H1 (cell line): Measurements from ENCODE around the gene CAMP. TPM values are rescaled to one million over a fixed set of nuclear protein-coding genes. Genes with fewer than 3 reads are reported as not detected.

ENCODE experiments used
- CTCF ChIA-PET: fragments of 300-600 bp; sonication (Branson Sonifier 250); formaldehyde crosslinking; loops from one replicate; lab custom pipeline; 2021; ENCODE audit not compliant: partially characterized antibody; lab: Charles Lee
- POLR2A ChIA-PET: fragments of 300-600 bp; sonication (Branson Sonifier 250); formaldehyde crosslinking; loops from one replicate; lab custom pipeline; 2021; ENCODE audit warnings: inconsistent platforms; ENCODE audit not compliant: partially characterized antibody; lab: Charles Lee
- DNase-seq, 2 experiments: peaks; one replicate each; pipeline versions ENCODE4 v3.0.0 to v3.0.0-alpha.2; 2010 to 2022; ENCODE audit warnings: low spot score in 2 of 2, low read depth in 1 of 2, mixed read lengths in 1 of 2
- FAIRE-seq: peaks from 2 replicates; lab custom pipeline; 2011; peaks lifted over from hg19 to GRCh38; lab: Jason Lieb, UNC
- H2AFZ ChIP-seq: 2 replicates; pipeline ENCODE4 v1.8.1; 2012; ENCODE audit warnings: low read length, inconsistent platforms
- H2AK5ac ChIP-seq: 2 replicates; pipeline ENCODE4 v1.6.1; 2013; ENCODE audit warnings: low read depth, low read length
- H2BK120ac ChIP-seq: replicated peaks from 2 replicates; pipeline ENCODE3; 2013; ENCODE audit warnings: low read depth, low read length, inconsistent platforms
- H2BK12ac ChIP-seq: 2 replicates; pipeline ENCODE4 v1.6.1; 2013; ENCODE audit warnings: low read depth, low read length
- H2BK15ac ChIP-seq: 2 replicates; pipeline ENCODE4 v1.6.1; 2013; ENCODE audit warnings: low read length
- H2BK20ac ChIP-seq: 2 replicates; pipeline ENCODE4 v1.6.1; 2013; ENCODE audit warnings: low read length
- H2BK5ac ChIP-seq: 2 replicates; pipeline ENCODE4 v1.6.1; 2013; ENCODE audit warnings: low read depth, low read length
- H3K14ac ChIP-seq: 2 replicates; pipeline ENCODE4 v1.6.1; 2013; ENCODE audit warnings: inconsistent platforms; ENCODE audit not compliant: insufficient read length
- H3K18ac ChIP-seq: 2 replicates; pipeline ENCODE4 v1.6.1; 2013; ENCODE audit warnings: low read length; ENCODE audit errors: extremely low read depth
- H3K23ac ChIP-seq: 2 replicates; pipeline ENCODE4 v1.6.1; 2013; ENCODE audit warnings: inconsistent platforms; ENCODE audit not compliant: insufficient read length
- H3K23me2 ChIP-seq: 2 replicates; pipeline ENCODE4 v1.6.1; 2013; ENCODE audit warnings: low read depth, low read length
- H3K27ac ChIP-seq: 2 replicates; pipeline ENCODE4 v1.6.1; 2011; ENCODE audit warnings: low read depth, low read length, inconsistent platforms
- H3K27me3 ChIP-seq, 4 experiments: replicated peaks in 1 of 4; 1 replicate in 1 of 4; 2 replicates in 3 of 4; pipeline versions ENCODE4 v1.6.1 to v1.8.1; 2011 to 2013; ENCODE audit warnings: low read length in 3 of 4, mild to moderate bottlenecking in 3 of 4, inconsistent platforms in 2 of 4, mixed read lengths in 2 of 4, moderate library complexity in 1 of 4; ENCODE audit not compliant: control insufficient read depth in 3 of 4, insufficient read depth in 3 of 4; ENCODE audit errors: extremely low read depth in 1 of 4
- H3K36me3 ChIP-seq, 4 experiments: 2 replicates each; pipeline versions ENCODE4 v1.6.1 to v1.8.1; 2011 to 2013; ENCODE audit warnings: mild to moderate bottlenecking in 4 of 4, low read length in 3 of 4, moderate library complexity in 2 of 4, control low read depth in 1 of 4, inconsistent platforms in 1 of 4; ENCODE audit not compliant: insufficient read depth in 4 of 4, control insufficient read depth in 2 of 4
- H3K4ac ChIP-seq: replicated peaks from 2 replicates; pipeline ENCODE3; 2013; ENCODE audit warnings: low read length, low read depth, mixed read lengths, inconsistent platforms; ENCODE audit not compliant: insufficient read length
- H3K4me1 ChIP-seq, 4 experiments: replicated peaks in 1 of 4; 1 replicate in 1 of 4; 2 replicates in 3 of 4; pipeline versions ENCODE4 v1.6.1 to v1.8.1; 2011 to 2013; ENCODE audit warnings: low read length in 3 of 4, inconsistent platforms in 2 of 4, mixed read lengths in 1 of 4; ENCODE audit not compliant: insufficient read depth in 4 of 4, control insufficient read depth in 3 of 4
- H3K4me2 ChIP-seq, 2 experiments: 2 replicates each; pipeline versions ENCODE4 v1.6.1 to v1.8.1; 2011 to 2013; ENCODE audit warnings: low read depth in 2 of 2, low read length in 2 of 2, control low read depth in 1 of 2, inconsistent platforms in 1 of 2, mild to moderate bottlenecking in 1 of 2; ENCODE audit not compliant: insufficient read depth in 1 of 2
- H3K4me3 ChIP-seq, 4 experiments: fragments of 200-600, 300-600 bp in 1 of 4; sonication (generic), shearing (Covaris generic), sonication (Bioruptor Twin) in 1 of 4; 2 replicates each; pipeline versions ENCODE4 v1.5.1 to v1.8.1; 2011 to 2016; ENCODE audit warnings: low read length in 4 of 4, low read depth in 3 of 4, control low read depth in 2 of 4, inconsistent platforms in 2 of 4, mild to moderate bottlenecking in 2 of 4, mixed read lengths in 1 of 4, moderate library complexity in 1 of 4; ENCODE audit not compliant: insufficient read depth in 2 of 4; ENCODE audit errors: extremely low read depth in 1 of 4
- H3K56ac ChIP-seq: replicated peaks from 2 replicates; pipeline ENCODE3; 2013; ENCODE audit warnings: low read depth, mild to moderate bottlenecking, mixed read lengths, low read length, inconsistent platforms; ENCODE audit not compliant: insufficient read length
- H3K79me1 ChIP-seq: 2 replicates; pipeline ENCODE4 v1.6.1; 2013; ENCODE audit warnings: low read depth, low read length, control low read depth
- H3K79me2 ChIP-seq, 2 experiments: 2 replicates each; pipeline versions ENCODE4 v1.6.1 to v1.8.1; 2012 to 2013; ENCODE audit warnings: low read length in 2 of 2, mild to moderate bottlenecking in 2 of 2, inconsistent platforms in 1 of 2; ENCODE audit not compliant: insufficient read depth in 2 of 2, control insufficient read depth in 1 of 2
- H3K9ac ChIP-seq, 4 experiments: replicated peaks in 1 of 4; 1 replicate in 1 of 4; 2 replicates in 3 of 4; pipeline versions ENCODE4 v1.6.1 to v1.8.1; 2011 to 2013; ENCODE audit warnings: low read depth in 3 of 4, low read length in 3 of 4, control low read depth in 2 of 4, mild to moderate bottlenecking in 2 of 4, moderate library complexity in 2 of 4, inconsistent platforms in 1 of 4; ENCODE audit errors: extremely low read depth in 1 of 4
- H3K9me3 ChIP-seq, 2 experiments: 2 replicates each; pipeline versions ENCODE4 v1.6.1 to v1.8.1; 2012 to 2013; ENCODE audit warnings: mild to moderate bottlenecking in 2 of 2, moderate library complexity in 2 of 2, control low read depth in 1 of 2, inconsistent platforms in 1 of 2, low read depth in 1 of 2, low read length in 1 of 2, mixed read lengths in 1 of 2; ENCODE audit not compliant: insufficient read depth in 2 of 2
- H4K20me1 ChIP-seq, 2 experiments: replicated peaks in 1 of 2; 2 replicates each; pipeline versions ENCODE3 to v1.8.1; 2011 to 2013; ENCODE audit warnings: inconsistent platforms in 2 of 2, low read length in 2 of 2, mild to moderate bottlenecking in 1 of 2; ENCODE audit not compliant: insufficient read depth in 2 of 2, control insufficient read depth in 1 of 2
- H4K5ac ChIP-seq: 2 replicates; pipeline ENCODE4 v1.6.1; 2013; ENCODE audit warnings: low read length, low read depth, mixed read lengths, inconsistent platforms; ENCODE audit not compliant: insufficient read length
- H4K8ac ChIP-seq: 2 replicates; pipeline ENCODE4 v1.8.0; 2013; ENCODE audit warnings: mild to moderate bottlenecking, moderate library complexity, low read length, inconsistent platforms; ENCODE audit not compliant: insufficient read depth; ENCODE audit errors: extremely low read depth
- H4K91ac ChIP-seq: replicated peaks from 2 replicates; pipeline ENCODE3; 2013; ENCODE audit warnings: low read length, mixed read lengths, inconsistent platforms; ENCODE audit not compliant: insufficient read length
- RFX5 ChIP-seq: IDR thresholded peaks from 2 replicates; pipeline ENCODE4 v1.6.1; 2011; ENCODE audit warnings: low read depth, low read length, improper control_type of control experiment, borderline replicate concordance
- WGBS, 2 experiments: shearing (Covaris generic) in 1 of 2; methylation state at CpG; one replicate each; pipeline versions ENCODE4 v1.1.6 to v1.1.7; 2013 to 2015; ENCODE audit warnings: low lambda C conversion rate in 2 of 2, mixed read lengths in 2 of 2, inconsistent platforms in 1 of 2, low coverage in 1 of 2, missing lambda C conversion rate in 1 of 2; ENCODE audit not compliant: insufficient replicate concordance in 2 of 2, insufficient coverage in 1 of 2, insufficient read length in 1 of 2; ENCODE audit errors: extremely low coverage in 1 of 2, missing lambda C conversion rate in 1 of 2; 5-methylcytosine and 5-hydroxymethylcytosine counted together
- polyA plus RNA-seq, 7 experiments: library from polyadenylated mRNA; depleted of rRNA in 3 of 7; stranded (reverse) in 5 of 7; unstranded in 2 of 7; fragments of >200 nt in 5 of 7; fragments of 200-250 nt in 2 of 7; gene quantifications; 1 replicate in 5 of 7; 2 replicates in 1 of 7; 4 replicates in 1 of 7; pipeline versions ENCODE4 v1.2.1 to v1.2.3, GENCODE V29; 2011 to 2013; ENCODE audit warnings: missing spikeins in 2 of 7, mixed read lengths in 2 of 7
- total RNA-seq: library from RNA; stranded (reverse); fragmentation: NEBNext Ultra II Directional; extraction: Animal tissue kit (Norgen Biotek cat#: 25700); gene quantifications from 2 replicates; pipeline ENCODE4 v1.2.1, GENCODE V29; 2021

Gene CAMP
- total and polyA plus RNA-seq, 2 of the 8 experiments (the other 6 are each of a cell fraction or from before 2014, with no cell fraction given): not detected

GRCh38 chr3:48243886-48244285 is 20.6 kb downstream of the CAMP start:
- Histone ChIP-seq H3K9ac (0 out of 7 replicates have a peak overlapping the region, but pooled peaks of 1 of the 4 experiments have one; percentile 38), H4K5ac (no peak overlapping the region), H2BK120ac (no peak overlapping the region), H2BK15ac (no peak overlapping the region), H3K4me1 (peaks cover 2 to 15% (median 9%) of the 10 kb centered on the region in 4 experiments; a peak in 6 of 7 replicates), H3K27me3 (no peaks in the 10 kb centered on the region), H3K4me3 (peak overlapping the region in 2 of 4 experiments; percentile 92 to 96; a peak in 5 of 8 replicates), H2AFZ (no peak overlapping the region), H2BK5ac (peak overlapping the region; percentile 35; the same call in 1 of the 2 replicates), H3K4me2 (peak overlapping the region; percentile 62 to 69), H2AK5ac (no peak overlapping the region), H3K18ac (no peak overlapping the region), H3K27ac (no peak overlapping the region), H3K79me2 (peaks cover 37 to 78% of the 10 kb centered on the region in 2 experiments), H2BK20ac (no peak overlapping the region), H3K23ac (no peak overlapping the region), H4K91ac (no peak overlapping the region), H3K9me3 (no peaks in the 10 kb centered on the region), H3K23me2 (peaks cover 4% of the 10 kb centered on the region; the same call in 1 of the 2 replicates), H4K8ac (no peak overlapping the region), H3K79me1 (peaks cover 2% of the 10 kb centered on the region; the same call in 1 of the 2 replicates), H3K36me3 (peaks cover 6 to 36% (median 16%) of the 10 kb centered on the region in 4 experiments; a peak in 6 of 8 replicates), H3K4ac (no peak overlapping the region), H3K14ac (no peak overlapping the region), H3K56ac (no peak overlapping the region), H2BK12ac (no peak overlapping the region), H4K20me1 (peaks cover 19 to 20% of the 10 kb centered on the region in 2 experiments)
- 96% methylated on average over 2 of the region's 2 CpGs; no CpG with 5 or more reads in 1 of the 2 experiments for WGBS, 2 experiments
- CTCF ChIA-PET: interaction anchor here (1.1 to 1.9 kb wide), 8 partner anchors 11 to 196 kb away, joined by 3 to 11 read pairs (median 5); partner anchors contain the start of genes CCDC51 and TMA7
- no peak for DNase-seq
- POLR2A ChIA-PET: interaction anchor here (0.5 to 8.2 kb wide), 19 partner anchors 9 to 193 kb away, joined by 3 to 84 read pairs (median 4); partner anchors contain the start of genes CDC25A and PLXNB1
- no peak for FAIRE-seq
- TF ChIP-seq RFX5: no peak
